Chondrocyte (in vitro differentiated cells): ENCODE measurements around the gene NAGPA. TPM values are rescaled to one million over a fixed set of nuclear protein-coding genes. Genes with fewer than 3 reads are reported as not detected.

Experiments used
- DNase-seq: peaks from one replicate; pipeline ENCODE4 v3.0.0; 2021; ENCODE audit warnings: mixed read lengths, low spot score
- H3K27ac Mint-ChIP-seq: one replicate; pipeline ENCODE4 v1.8.0; 2021; ENCODE audit warnings: mild to moderate bottlenecking, moderate library complexity, mixed read lengths; ENCODE audit not compliant: unreplicated experiment
- H3K27me3 Mint-ChIP-seq: 2 replicates; pipeline ENCODE4 v1.8.0; 2021; ENCODE audit warnings: low read depth, mixed read lengths
- H3K36me3 Mint-ChIP-seq: 2 replicates; pipeline ENCODE4 v1.8.0; 2021; ENCODE audit warnings: low read depth, mixed read lengths
- H3K4me1 Mint-ChIP-seq: 2 replicates; pipeline ENCODE4 v1.8.0; 2021; ENCODE audit warnings: low read depth, mild to moderate bottlenecking, mixed read lengths
- H3K4me3 Mint-ChIP-seq: one replicate; pipeline ENCODE4 v1.8.0; 2021; ENCODE audit warnings: mild to moderate bottlenecking, moderate library complexity, mixed read lengths; ENCODE audit not compliant: unreplicated experiment
- H3K9me3 Mint-ChIP-seq: 2 replicates; pipeline ENCODE4 v1.8.0; 2021; ENCODE audit warnings: low read depth, mixed read lengths
- total RNA-seq: library from RNA; stranded (reverse); gene quantifications from 3 replicates; pipeline ENCODE4 v1.2.1, GENCODE V29; 2021
- TF ChIP-seq, protein P1 (sequence below): fragments of 200-600 bp; sonication (generic); IDR thresholded peaks from 2 replicates; pipeline ENCODE4 v1.5.0; 2021; ENCODE audit warnings: antibody characterized with exemption, mild to moderate bottlenecking, moderate library complexity

Gene NAGPA
- total RNA-seq, 1 donor from 2014 or later = 11.3 TPM

DNA sequence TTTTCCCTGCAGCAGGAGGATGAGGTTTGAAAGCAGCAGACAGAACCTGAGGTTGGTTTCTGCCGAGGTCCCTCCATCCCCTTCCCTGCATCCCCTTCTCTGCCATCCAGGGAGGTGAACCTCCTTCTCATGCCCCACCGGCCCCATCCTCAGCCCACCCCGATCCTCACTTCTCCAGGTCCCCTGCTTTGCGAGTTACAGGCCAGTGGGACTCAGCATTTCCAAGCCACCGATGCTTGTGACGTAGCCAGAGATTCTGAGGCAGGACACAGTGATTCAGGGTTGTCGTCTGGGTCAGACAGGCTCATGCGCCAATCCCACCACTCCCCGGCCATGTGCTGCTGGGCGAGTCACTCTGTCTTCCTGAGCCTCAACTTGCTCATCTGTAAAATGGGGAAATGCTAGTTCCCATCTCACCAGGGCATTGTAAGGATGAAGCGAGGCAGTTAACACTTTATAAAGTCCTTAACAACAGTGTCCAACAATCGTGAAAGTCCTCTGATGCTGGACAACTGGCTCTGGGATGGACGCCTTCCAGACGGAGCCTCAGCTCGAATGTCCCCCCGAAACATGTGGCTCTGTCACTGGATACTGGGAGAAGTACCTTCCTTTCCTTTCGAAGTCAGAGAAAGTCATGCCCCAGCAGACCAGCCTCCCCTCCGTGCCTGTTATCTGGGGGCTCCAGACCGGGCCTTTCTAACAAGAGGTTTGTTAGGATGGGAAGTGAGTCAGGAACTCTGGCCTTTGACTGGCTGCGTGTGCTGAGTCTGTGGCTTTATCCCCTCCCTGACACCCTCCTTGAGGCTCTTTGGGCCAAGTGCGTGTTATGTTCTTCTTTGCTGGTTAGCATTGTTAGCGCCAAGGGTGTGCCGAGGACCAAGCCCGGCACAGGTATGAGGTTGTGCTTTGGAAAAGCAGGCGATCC, 53.7 kb downstream of the NAGPA start:
- TF ChIP-seq, protein P1, sequence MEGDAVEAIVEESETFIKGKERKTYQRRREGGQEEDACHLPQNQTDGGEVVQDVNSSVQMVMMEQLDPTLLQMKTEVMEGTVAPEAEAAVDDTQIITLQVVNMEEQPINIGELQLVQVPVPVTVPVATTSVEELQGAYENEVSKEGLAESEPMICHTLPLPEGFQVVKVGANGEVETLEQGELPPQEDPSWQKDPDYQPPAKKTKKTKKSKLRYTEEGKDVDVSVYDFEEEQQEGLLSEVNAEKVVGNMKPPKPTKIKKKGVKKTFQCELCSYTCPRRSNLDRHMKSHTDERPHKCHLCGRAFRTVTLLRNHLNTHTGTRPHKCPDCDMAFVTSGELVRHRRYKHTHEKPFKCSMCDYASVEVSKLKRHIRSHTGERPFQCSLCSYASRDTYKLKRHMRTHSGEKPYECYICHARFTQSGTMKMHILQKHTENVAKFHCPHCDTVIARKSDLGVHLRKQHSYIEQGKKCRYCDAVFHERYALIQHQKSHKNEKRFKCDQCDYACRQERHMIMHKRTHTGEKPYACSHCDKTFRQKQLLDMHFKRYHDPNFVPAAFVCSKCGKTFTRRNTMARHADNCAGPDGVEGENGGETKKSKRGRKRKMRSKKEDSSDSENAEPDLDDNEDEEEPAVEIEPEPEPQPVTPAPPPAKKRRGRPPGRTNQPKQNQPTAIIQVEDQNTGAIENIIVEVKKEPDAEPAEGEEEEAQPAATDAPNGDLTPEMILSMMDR = no peak
- Mint-ChIP-seq H3K27me3 (peaks cover 25% of the 10 kb centered on the region), H3K9me3 (peaks cover 12% of the 10 kb centered on the region), H3K4me1 (no peaks in the 10 kb centered on the region), H3K4me3 (no peak overlapping the region), H3K36me3 (peaks cover 2% of the 10 kb centered on the region), H3K27ac (no peak overlapping the region)
- DNase-seq = peak; percentile 77

DNA sequence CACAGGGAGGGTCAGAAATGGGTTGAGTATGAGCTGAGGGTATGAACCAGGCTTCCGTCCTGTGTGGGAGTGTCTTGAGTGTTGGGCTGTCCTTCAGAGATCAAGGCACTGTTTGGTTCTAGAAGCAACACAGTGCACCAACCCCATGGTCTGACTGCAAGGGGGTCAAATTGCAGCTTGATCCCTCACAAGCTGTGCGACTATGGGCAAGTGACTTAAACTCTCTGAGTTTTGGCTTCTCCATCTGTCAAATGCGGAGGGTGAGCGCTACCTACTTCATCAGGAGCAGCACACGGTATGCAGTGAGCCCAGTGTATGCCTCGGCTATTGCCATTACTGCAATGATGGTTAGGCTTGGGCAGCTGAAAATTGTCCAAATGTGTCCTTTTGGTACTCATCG, 54.6 kb downstream of the NAGPA start:
- Mint-ChIP-seq H3K4me3 (no peak overlapping the region), H3K36me3 (peaks cover 2% of the 10 kb centered on the region), H3K9me3 (peaks cover 8% of the 10 kb centered on the region), H3K27me3 (peaks cover 25% of the 10 kb centered on the region), H3K4me1 (no peaks in the 10 kb centered on the region), H3K27ac (no peak overlapping the region)
- DNase-seq = peak; percentile 12
- TF ChIP-seq, protein P1 = no peak

DNA sequence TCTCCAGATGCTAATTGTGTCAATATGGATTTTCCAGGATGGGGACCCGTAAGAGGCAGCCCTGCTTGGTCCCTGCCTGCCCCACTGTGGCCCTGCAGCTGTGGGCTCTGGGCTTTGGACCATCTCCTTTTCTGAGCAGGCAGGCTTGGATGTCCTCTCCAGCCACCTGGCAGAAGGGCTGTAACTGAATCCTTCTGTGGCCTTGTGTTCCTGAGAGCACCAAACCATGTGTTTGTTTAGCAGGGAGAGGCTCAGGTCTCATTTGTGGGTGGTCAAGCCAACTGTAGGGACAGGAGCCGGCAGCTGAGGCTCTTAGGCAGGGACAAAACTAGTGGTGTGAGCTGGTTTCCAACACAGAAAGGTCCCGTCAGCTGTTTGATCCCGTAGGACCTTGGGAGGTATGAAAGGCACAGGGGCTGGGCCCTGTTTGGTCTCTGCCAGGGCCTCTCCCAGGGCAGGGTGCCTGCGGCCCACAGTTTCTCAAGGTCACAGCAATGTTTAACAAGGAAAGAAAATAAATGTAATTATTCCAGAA, 57.1 kb downstream of the NAGPA start:
- peaks cover 21% of the 10 kb centered on the region for H3K27me3 Mint-ChIP-seq
- peaks cover 5% of the 10 kb centered on the region for H3K9me3 Mint-ChIP-seq
- no peak overlapping the region for H3K4me3 Mint-ChIP-seq
- TF ChIP-seq, protein P1 = no peak
- H3K4me1 Mint-ChIP-seq = no peaks in the 10 kb centered on the region
- no peak overlapping the region for H3K27ac Mint-ChIP-seq
- peaks cover 2% of the 10 kb centered on the region for H3K36me3 Mint-ChIP-seq
- DNase-seq = peak; percentile 43

DNA sequence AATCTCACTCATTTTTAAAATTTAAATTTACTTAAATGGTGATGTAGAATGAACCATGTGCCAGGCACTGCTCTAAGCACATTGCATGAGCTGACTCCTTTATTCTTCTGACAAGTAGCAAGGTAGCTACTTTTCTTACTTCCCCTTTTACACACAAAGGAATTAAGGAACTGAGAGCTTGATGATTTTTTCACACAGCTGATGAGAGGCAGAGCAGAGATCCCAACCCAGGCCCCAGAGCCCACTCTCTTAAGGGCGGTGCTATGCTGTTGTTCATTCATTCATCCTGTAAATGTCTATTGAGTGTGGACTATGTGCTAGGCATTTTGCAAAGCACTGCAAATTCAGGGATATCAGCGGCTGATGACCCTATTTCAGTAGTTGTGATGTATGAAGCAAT, 57.7 kb downstream of the NAGPA start:
- TF ChIP-seq, protein P1 = no peak
- H3K4me3 Mint-ChIP-seq = no peak overlapping the region
- no peaks in the 10 kb centered on the region for H3K4me1 Mint-ChIP-seq
- H3K36me3 Mint-ChIP-seq = peaks cover 2% of the 10 kb centered on the region
- H3K9me3 Mint-ChIP-seq = peaks cover 5% of the 10 kb centered on the region
- DNase-seq = no peak
- no peak overlapping the region for H3K27ac Mint-ChIP-seq
- H3K27me3 Mint-ChIP-seq = peaks cover 27% of the 10 kb centered on the region

Other genes with a start within 250 kb of the NAGPA start
- gene SEPTIN12, start 245.6 kb downstream of the NAGPA start, total RNA-seq = not detected in 3 replicates
- gene SMIM22, start 238.6 kb downstream of the NAGPA start, total RNA-seq = not detected in 3 replicates
- gene ROGDI, start 231.3 kb downstream of the NAGPA start, total RNA-seq = 24.9 to 37.6 TPM (median 35.6 TPM) in 3 replicates
- gene GLYR1, start 186.6 kb downstream of the NAGPA start, total RNA-seq = 56.8 to 78.7 TPM (median 58.9 TPM) in 3 replicates
- 38.3 to 43.3 TPM (median 40.1 TPM) in 3 replicates for gene UBN1, start 186.5 kb downstream of the NAGPA start, total RNA-seq
- 0.22 to 1.2 TPM (median 0.97 TPM) in 3 replicates for gene PPL, start 96.8 kb downstream of the NAGPA start, total RNA-seq
- not detected in 3 replicates for gene SEC14L5, start 75.6 kb downstream of the NAGPA start, total RNA-seq
- not detected in 3 replicates for gene C16orf89, start 32.0 kb upstream of the NAGPA start, total RNA-seq
- 31.6 to 35.7 TPM (median 32.2 TPM) in 3 replicates for gene ALG1, start 37.9 kb upstream of the NAGPA start, total RNA-seq
- 8.7 to 11.9 TPM (median 10.7 TPM) in 3 replicates for gene EEF2KMT, start 63.9 kb upstream of the NAGPA start, total RNA-seq